Cardiac septum (tissue), 1 donor: ENCODE results near the gene S100A4. TPM values are rescaled to one million over a fixed set of nuclear protein-coding genes. Genes with fewer than 3 reads are reported as not detected.
"Not testable (repeated sequence)": the region's sequence is repeated elsewhere in the genome, so short reads cannot be mapped to it uniquely, and the experiment has no call there.

Source experiments
- DNase-seq: peaks from one replicate; pipeline ENCODE4 v3.0.0-alpha.2; 2020; ENCODE audit warnings: low spot score
- intact Hi-C: fragments of 100-400 bp; cut with DNase I; formaldehyde crosslinking; loops from one replicate; pipeline ENCODE4 v1.14.0; 2022
- total RNA-seq: library from RNA; stranded (reverse); fragmentation: NEBNext Ultra II Directional; extraction: Animal tissue kit (Norgen Biotek cat#: 25700); gene quantifications from one replicate; pipeline ENCODE4 v1.2.1, GENCODE V29; 2021
- donor health status: DM: no; HTN: no; CAD: no.

Gene S100A4
- total RNA-seq, 1 donor from 2014 or later = 107 TPM

- peak; percentile 46 for DNase-seq
- intact Hi-C loops = no loop called here
Measured at GRCh38 chr1:153537376-153537730, 8.3 kb downstream of the S100A4 start.

DNA sequence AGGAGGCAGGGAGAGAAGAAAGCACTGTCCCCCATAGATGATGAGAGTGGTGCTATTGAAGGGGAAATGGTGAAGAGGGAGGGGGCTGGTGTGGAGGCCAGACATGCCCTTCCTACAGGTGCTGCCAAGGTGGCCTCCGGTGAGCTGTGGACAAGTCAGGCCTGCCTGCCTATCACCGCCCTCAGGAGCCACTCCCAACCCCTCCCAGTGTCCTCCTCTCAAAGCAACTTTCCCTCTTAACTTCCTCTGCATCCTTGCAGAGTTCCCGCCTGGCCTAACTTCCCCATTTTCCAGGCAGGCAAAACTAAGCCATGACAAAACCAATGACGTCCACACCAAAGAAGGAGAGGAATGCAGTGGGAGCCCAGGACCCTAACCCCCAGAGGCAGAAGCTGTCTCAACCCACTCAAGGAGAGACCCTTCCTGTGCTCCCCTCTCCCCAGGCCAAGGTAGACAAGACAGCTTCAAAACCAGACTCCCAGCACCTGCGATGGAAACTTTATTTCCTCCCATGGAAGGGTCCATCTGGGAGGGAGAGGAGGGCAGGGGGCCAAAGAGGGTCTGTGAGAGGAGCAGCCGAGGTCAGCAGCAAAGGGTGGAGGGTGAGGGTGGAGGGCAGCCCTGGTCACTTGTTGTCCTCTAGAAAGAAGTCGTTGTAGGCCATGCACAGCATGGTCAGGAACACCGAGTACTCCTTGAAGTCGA, 8.8 kb downstream of the S100A4 start:
- intact Hi-C loops = no loop called here
- DNase-seq = peak; percentile 74

DNA sequence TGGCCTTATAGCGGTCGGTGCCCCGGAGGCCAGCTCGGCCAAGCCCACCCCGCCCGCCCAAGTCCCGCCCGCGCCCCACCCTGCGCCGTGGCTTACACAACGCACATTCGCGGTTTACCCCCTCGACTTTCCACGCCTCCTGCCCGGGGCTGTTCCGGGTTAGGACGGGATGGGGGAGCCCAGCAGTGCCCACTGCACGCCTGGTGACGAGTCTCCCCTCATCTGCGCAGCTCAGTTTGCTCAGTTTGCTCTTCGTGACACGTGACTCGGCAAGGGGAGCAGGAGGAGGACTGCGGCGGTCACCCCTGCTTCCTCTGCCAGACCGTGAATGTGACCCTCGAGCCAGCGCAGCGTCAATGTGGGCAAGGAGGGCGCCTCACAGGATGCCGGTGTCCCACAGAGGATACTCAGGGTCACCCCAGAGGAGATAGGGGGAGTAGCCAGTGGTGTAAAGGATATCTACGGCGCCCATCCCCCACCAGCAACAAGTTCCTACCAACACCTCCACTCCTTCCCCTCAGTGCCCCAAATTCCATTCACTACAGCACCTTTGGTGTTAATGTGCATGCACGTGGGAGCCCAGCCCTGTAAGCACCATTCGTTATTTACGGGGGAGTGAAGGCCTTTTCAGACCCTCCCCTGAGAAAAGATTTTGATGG, 9.5 kb downstream of the S100A4 start:
- intact Hi-C loops = no loop called here
- DNase-seq = peak; percentile 93

- intact Hi-C loops = no loop called here
Measured at GRCh38 chr1:153535242-153536011, 10.2 kb downstream of the S100A4 start, which contains the start of gene S100A6. S100A6 (minus strand) TSS chr1:153535991; CDS start chr1:153535339, 652 bp downstream.

GRCh38 chr1:153534925-153535241, 10.7 kb downstream of the S100A4 start:
- peak; percentile 70 for DNase-seq
- intact Hi-C loops = loop anchor here (5.0 kb wide), 1 partner anchor 82 kb away; the partner anchor contains the start of gene S100A14

More at GRCh38 chr1:153535242-153536011, 10.2 kb downstream of the S100A4 start, which contains the start of gene S100A6:
- DNase-seq = peak; percentile 91

GRCh38 chr1:153534226-153534924, 11.2 kb downstream of the S100A4 start:
- intact Hi-C loops = loop anchor here (5.0 kb wide), 1 partner anchor 83 kb away; the partner anchor contains the start of gene S100A14

DNA sequence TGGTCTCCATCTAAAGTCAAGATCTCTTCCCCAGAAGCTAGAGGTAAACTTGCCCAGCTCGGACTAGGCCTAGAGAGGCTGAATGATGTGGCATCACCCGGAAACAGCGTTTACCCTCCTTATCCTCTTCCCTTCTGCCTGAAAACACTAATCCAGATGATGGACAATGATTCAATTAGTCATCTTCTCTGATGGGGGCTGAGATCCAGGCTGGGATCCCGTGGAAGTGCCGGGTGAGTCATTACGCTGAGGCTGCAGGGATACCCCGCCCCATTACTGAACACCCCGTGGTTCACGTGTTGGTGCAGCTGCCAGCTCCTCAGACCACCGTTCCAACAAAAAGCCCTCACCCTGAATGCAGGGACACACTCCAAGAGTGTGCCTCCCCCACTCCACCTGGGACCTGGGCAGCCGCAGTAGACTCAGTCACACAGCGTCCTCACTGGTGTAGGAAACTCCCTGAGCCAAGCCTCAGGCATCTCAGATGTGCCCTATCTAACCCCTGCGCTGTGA, 11.9 kb downstream of the S100A4 start:
- peak; percentile 76 for DNase-seq
- intact Hi-C loops = loop anchor here (1.0 to 5.0 kb wide), 3 partner anchors 22 to 84 kb away; partner anchors contain the start of gene S100A14

More at GRCh38 chr1:153534226-153534924, 11.2 kb downstream of the S100A4 start:
- DNase-seq = peak; percentile 56

GRCh38 chr1:153532769-153533599, 12.6 kb downstream of the S100A4 start:
- intact Hi-C loops = loop anchor here (1.0 to 5.0 kb wide), 3 partner anchors 22 to 84 kb away; partner anchors contain the start of gene S100A14
- DNase-seq = peak; percentile 96

DNA sequence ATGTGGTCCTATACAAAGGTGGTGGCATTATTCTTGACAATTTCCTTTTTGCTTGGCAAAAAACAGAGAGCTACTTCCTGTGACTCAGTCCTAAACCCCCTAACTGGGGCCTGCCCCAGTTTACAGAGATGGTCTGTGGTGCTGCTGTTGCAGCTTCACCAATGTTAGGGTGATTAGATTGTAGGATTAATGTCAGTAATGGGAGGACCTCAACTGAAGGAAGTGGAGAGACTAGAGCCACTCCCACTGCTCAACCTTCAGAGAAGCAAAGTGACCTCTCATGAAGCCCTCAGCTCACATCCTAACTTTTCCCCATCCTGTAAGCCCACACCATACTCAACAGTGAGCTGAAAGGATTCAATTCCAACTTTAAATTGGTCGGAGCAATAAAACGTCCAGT, 13.4 kb downstream of the S100A4 start:
- no peak for DNase-seq
- intact Hi-C loops = loop anchor here (5.0 kb wide), 1 partner anchor 85 kb away; the partner anchor contains the start of gene S100A14

DNA sequence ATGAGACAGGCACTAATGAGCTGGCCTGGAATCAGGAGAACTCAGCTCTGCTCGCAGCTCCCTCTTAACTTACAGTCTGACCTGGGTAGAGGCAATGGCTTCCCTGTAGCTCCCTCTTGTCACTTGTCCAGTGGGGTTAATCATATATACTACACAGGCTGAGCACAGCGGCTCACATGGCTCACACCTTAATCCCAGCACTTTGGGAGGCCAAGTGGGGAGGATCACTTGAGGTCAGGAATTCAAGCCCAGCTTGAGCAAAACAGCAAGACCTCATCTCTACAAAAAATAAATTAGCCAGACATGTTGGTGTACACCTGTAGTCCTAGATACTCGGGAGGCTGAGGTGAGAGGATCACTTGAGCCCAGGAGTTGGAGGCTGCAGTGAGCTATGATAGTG, 14.0 kb downstream of the S100A4 start:
- intact Hi-C loops = loop anchor here (5.0 kb wide), 1 partner anchor 86 kb away; the partner anchor contains the start of gene S100A14
- no peak for DNase-seq

DNA sequence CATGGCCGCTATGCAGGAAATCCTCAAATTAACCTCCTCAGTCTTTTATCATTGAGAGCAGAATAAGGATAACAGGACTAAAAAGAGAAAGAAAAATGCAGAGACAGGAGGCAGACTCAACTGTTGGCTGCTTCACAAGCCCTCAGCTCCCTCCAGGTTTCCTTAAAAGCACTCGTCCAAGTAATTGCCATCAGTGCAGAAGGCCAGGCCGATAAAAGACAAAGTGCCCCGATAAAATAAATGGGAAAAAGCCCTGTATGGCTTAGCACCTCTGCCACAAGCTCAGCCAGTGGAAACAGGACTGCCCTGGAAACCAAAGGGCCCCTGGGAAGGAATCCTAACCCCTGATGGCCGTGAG, 17.9 kb downstream of the S100A4 start:
- no peak for DNase-seq
- intact Hi-C loops = no loop called here

DNA sequence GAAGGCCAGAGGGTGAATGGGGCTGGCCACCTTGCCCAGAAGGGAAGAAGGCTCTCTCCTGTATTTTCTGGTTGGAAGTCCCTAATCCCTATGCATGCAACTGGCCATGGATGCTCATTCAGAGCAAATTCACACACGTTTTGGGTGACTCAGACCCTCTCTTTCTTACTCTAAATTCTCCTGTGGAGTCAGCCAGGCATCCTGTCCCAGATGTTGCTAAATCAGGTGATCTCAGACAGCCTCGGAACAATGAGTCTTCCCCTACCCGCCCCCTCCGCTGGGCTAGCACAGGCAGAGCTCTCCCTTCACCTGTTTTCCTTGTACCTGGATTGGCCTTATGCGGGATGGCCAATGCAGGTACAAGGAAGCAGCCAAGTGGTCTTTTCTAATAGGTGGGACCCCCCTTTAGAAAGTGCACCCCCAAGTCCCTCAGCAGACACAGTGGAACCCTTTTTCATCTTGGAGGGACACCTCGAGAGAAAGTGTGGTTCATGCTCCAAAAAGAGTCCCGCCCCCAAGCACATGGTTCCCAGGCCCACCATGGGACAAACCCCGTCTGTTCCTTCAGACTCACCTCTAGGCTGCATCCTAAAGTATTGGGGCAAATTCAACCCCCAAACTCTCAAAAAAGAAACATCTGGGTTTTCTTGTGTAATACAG, 18.5 kb downstream of the S100A4 start:
- peak; percentile 29 for DNase-seq
- intact Hi-C loops = no loop called here

DNA sequence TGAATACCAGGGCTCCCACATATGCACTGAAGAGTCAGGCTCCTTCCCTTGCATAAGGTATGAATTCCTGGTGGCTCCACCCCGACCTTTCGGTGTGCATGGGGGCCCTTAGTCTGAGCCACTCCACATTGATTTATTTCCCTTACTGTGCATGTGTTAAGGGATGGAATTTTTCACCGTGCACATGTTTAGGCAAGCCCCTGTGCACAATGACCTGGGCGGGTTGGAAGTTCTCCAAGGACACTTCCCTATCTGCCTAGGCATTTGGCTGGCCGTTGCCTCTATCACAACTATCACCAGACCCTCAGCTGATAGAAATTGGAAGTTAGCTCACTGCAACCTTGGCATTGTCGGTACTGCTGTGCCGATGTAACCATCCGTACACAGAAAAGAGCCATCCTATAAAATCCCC, 19.5 kb downstream of the S100A4 start:
- intact Hi-C loops = no loop called here
- DNase-seq = peak; percentile 73

DNA sequence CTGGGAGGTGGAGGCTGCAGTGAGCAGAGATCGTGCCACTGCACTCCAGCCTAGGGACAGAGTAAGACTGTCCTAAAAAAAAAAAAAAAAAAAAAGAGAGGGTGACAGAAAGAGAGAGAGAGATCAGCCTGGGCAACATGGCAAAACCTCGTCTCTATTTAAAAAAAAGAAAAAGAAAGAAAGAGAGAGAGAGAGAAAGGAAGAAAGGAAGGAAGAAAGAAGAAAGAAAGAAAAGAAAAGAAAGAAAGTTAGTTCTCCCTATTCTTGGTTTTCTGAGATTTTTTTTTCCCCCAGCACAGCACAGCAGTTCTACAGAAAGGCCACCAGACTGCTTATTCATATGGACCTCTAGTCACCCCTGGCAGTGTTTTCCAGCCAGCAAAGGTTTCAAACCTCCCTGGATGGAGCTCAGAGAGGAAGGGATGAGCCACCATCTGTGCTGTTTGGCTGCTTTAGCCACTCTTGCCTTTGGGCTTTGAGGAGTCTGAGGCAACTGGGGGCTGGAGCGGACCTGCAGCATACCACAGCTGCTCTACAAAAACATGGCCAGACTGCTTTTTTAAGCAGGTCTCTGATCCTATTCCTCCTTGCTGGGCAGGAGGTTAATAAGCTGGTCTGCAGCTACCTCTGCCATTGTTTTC, 20.4 kb downstream of the S100A4 start:
- intact Hi-C loops = no loop called here
- no peak for DNase-seq

- DNase-seq = peak; percentile 14
- intact Hi-C loops = not testable (repeated sequence)
Measured at GRCh38 chr1:153522353-153523048, 23.1 kb downstream of the S100A4 start.

- intact Hi-C loops, DNase-seq: not testable (repeated sequence)
Measured at GRCh38 chr1:153521808-153522207, 23.8 kb downstream of the S100A4 start.
